Measurements from ENCODE around the gene PRR16. TPM values are rescaled to one million over a fixed set of nuclear protein-coding genes. Genes with fewer than 3 reads are reported as not detected.

PRR16 gene
- total and polyA plus RNA-seq, 2 of the 13 experiments (the other 11 are each of a cell fraction or from before 2014, with no cell fraction given): not detected

- WGBS (ENCODE audit: low lambda C conversion rate): 0% methylated on average over 2 of the region's 2 CpGs
- ChIA-PET POLR2A (no interaction called here), CTCF (ENCODE audit: low intra/inter-chr PET ratio, low total read pairs) (no interaction called here)
- Histone ChIP-seq H2AFZ (ENCODE audit: low read length) (no peak overlapping the region), H3K4me2 (ENCODE audit: low read depth, low read length) (no peak overlapping the region), H3K4me3 (replicated peaks in 1 of 3; ENCODE audit: insufficient read depth in 1 of 3, low read depth in 2 of 3, low read length in 3 of 3) (no peak overlapping the region), H3K9ac (ENCODE audit: insufficient read depth, low read depth, low read length) (no peak overlapping the region), H3K4me1 (ENCODE audit: insufficient read depth, low read length) (no peaks in the 10 kb centered on the region), H3K27ac (ENCODE audit: extremely low read length, insufficient read depth, low read length) (no peak overlapping the region), H3K27me3 (ENCODE audit: control insufficient read depth in 1 of 2, insufficient read depth in 2 of 2, low read length in 2 of 2) (no peaks in the 10 kb centered on the region), H4K20me1 (ENCODE audit: insufficient read depth, low read length) (no peaks in the 10 kb centered on the region), H3K9me3 (ENCODE audit: low read length) (no peaks in the 10 kb centered on the region), H3K79me2 (ENCODE audit: insufficient read depth, low read length) (no peaks in the 10 kb centered on the region), H3K36me3 (replicated peaks in 1 of 2; ENCODE audit: control insufficient read depth in 1 of 2, insufficient read depth in 2 of 2, low read length in 2 of 2) (no peaks in the 10 kb centered on the region)
- in situ Hi-C loops (cut with HindIII; ENCODE audit: extremely low pct_ligation_motif_present, low pct_unique_long_range_greater_than_20kb): no loop called here
- BruUV-seq (replicated peaks): no TSS peak
- FAIRE-seq (no peak), ATAC-seq (peak; percentile 84), DNase-seq (ENCODE audit: low spot score) (no peak)
- TF ChIP-seq MTA3 (CRISPR knock-in tag; IDR thresholded peaks at IDR 0.05) (no peak), HIC2 (CRISPR knock-in tag; IDR thresholded peaks at IDR 0.05; ENCODE audit: low read depth) (no peak), NFRKB (IDR thresholded peaks at IDR 0.05) (no peak)
- intact Hi-C loops (cut with micrococcal nuclease; ENCODE audit: unreplicated experiment): no loop called here
Measured at GRCh38 chr5:120684749-120685415, 220.8 kb downstream of the PRR16 start.

GRCh38 chr5:120690621-120691407 is 226.7 kb downstream of the PRR16 start:
- POLR2A ChIA-PET: no interaction called here
- Histone ChIP-seq H3K9ac (ENCODE audit: insufficient read depth, low read depth, low read length) (no peak overlapping the region), H3K36me3 (replicated peaks in 1 of 2; ENCODE audit: control insufficient read depth in 1 of 2, insufficient read depth in 2 of 2, low read length in 2 of 2) (no peaks in the 10 kb centered on the region), H3K79me2 (ENCODE audit: insufficient read depth, low read length) (no peaks in the 10 kb centered on the region), H3K9me3 (ENCODE audit: low read length) (no peaks in the 10 kb centered on the region), H3K4me1 (ENCODE audit: insufficient read depth, low read length) (no peaks in the 10 kb centered on the region), H3K4me3 (replicated peaks in 1 of 3; ENCODE audit: insufficient read depth in 1 of 3, low read depth in 2 of 3, low read length in 3 of 3) (no peak overlapping the region), H3K27ac (ENCODE audit: extremely low read length, insufficient read depth, low read length) (no peak overlapping the region), H2AFZ (ENCODE audit: low read length) (no peak overlapping the region), H4K20me1 (ENCODE audit: insufficient read depth, low read length) (no peaks in the 10 kb centered on the region), H3K4me2 (ENCODE audit: low read depth, low read length) (no peak overlapping the region), H3K27me3 (ENCODE audit: control insufficient read depth in 1 of 2, insufficient read depth in 2 of 2, low read length in 2 of 2) (no peaks in the 10 kb centered on the region)
- WGBS (ENCODE audit: low lambda C conversion rate): 2% methylated on average over 9 of the region's 9 CpGs
- no peak for TF ChIP-seq KDM1A (CRISPR knock-in tag; IDR thresholded peaks at IDR 0.05)
- TF ChIP-seq KLF6 (CRISPR knock-in tag; IDR thresholded peaks at IDR 0.05): no peak
- TF ChIP-seq PHF20 (CRISPR knock-in tag; IDR thresholded peaks at IDR 0.05): no peak
- TF ChIP-seq MLX (CRISPR knock-in tag; IDR thresholded peaks at IDR 0.05): no peak
- no peak for TF ChIP-seq ZFX (CRISPR knock-in tag; IDR thresholded peaks at IDR 0.05; ENCODE audit: low read depth)
- no peak for TF ChIP-seq ZFP37 (CRISPR knock-in tag; IDR thresholded peaks at IDR 0.05; ENCODE audit: borderline replicate concordance)
- CTCF ChIA-PET (ENCODE audit: low intra/inter-chr PET ratio, low total read pairs): no interaction called here
- FAIRE-seq (no peak), ATAC-seq (no peak), DNase-seq (ENCODE audit: low spot score) (no peak)
- no TSS peak for BruUV-seq (replicated peaks)
- in situ Hi-C loops (cut with HindIII; ENCODE audit: extremely low pct_ligation_motif_present, low pct_unique_long_range_greater_than_20kb) (no loop called here), intact Hi-C loops (cut with micrococcal nuclease; ENCODE audit: unreplicated experiment) (no loop called here)
